Keratinocyte (primary cell): Measurements from ENCODE around the gene EXOC8. TPM values are rescaled to one million over a fixed set of nuclear protein-coding genes. Genes with fewer than 3 reads are reported as not detected.

Experiments used
- DNase-seq: peaks from one replicate; pipeline ENCODE4 v3.0.0-alpha.2; 2011; ENCODE audit warnings: low read depth, missing footprints, low spot score
- FAIRE-seq: peaks from 2 replicates; lab custom pipeline; 2011; peaks lifted over from hg19 to GRCh38; lab: Jason Lieb, UNC
- H2AFZ ChIP-seq: 2 replicates; pipeline ENCODE4 v1.6.0; 2012; ENCODE audit warnings: low read length, control low read depth, inconsistent platforms; ENCODE audit not compliant: control insufficient read depth
- H3K27ac ChIP-seq: 2 replicates; pipeline ENCODE4 v1.5.1; 2011; ENCODE audit warnings: low read length; ENCODE audit not compliant: control insufficient read depth, insufficient read depth
- H3K27me3 ChIP-seq: 3 replicates; pipeline ENCODE4 v1.6.0; 2011; ENCODE audit warnings: low read length; ENCODE audit not compliant: control insufficient read depth, insufficient read depth; ENCODE audit errors: extremely low read depth
- H3K36me3 ChIP-seq, 2 experiments: 2 replicates in 1 of 2; 3 replicates in 1 of 2; pipeline ENCODE4 v1.5.1; 2011; ENCODE audit warnings: low read length in 2 of 2, mild to moderate bottlenecking in 1 of 2; ENCODE audit not compliant: control insufficient read depth in 2 of 2, insufficient read depth in 2 of 2; ENCODE audit errors: extremely low read depth in 1 of 2
- H3K4me1 ChIP-seq: 3 replicates; pipeline ENCODE4 v1.5.1; 2011; ENCODE audit warnings: low read length; ENCODE audit not compliant: control insufficient read depth, insufficient read depth; ENCODE audit errors: extremely low read depth
- H3K4me2 ChIP-seq: 3 replicates; pipeline ENCODE4 v1.6.0; 2011; ENCODE audit warnings: low read depth, low read length; ENCODE audit not compliant: control insufficient read depth, insufficient read depth; ENCODE audit errors: extremely low read depth
- H3K4me3 ChIP-seq, 3 experiments: fragments of 200-600 bp in 1 of 3; sonication (generic) in 1 of 3; 2 replicates in 2 of 3; 3 replicates in 1 of 3; pipeline ENCODE4 v1.5.1; 2011 to 2016; ENCODE audit warnings: low read length in 3 of 3, mild to moderate bottlenecking in 3 of 3, control low read depth in 2 of 3, inconsistent platforms in 1 of 3, low read depth in 1 of 3, mixed read lengths in 1 of 3, mixed run types in 1 of 3, moderate library complexity in 1 of 3; ENCODE audit not compliant: control insufficient read depth in 2 of 3, insufficient read depth in 2 of 3; ENCODE audit errors: extremely low read depth in 1 of 3
- H3K79me2 ChIP-seq: 2 replicates; pipeline ENCODE4 v1.6.0; 2012; ENCODE audit warnings: low read length; ENCODE audit not compliant: control insufficient read depth, insufficient read depth
- H3K9ac ChIP-seq: 3 replicates; pipeline ENCODE4 v1.6.0; 2011; ENCODE audit warnings: low read length; ENCODE audit not compliant: control insufficient read depth, insufficient read depth; ENCODE audit errors: extremely low read depth
- H3K9me1 ChIP-seq: 3 replicates; pipeline ENCODE4 v1.6.0; 2011; ENCODE audit warnings: low read length; ENCODE audit not compliant: control insufficient read depth, insufficient read depth; ENCODE audit errors: extremely low read depth
- H3K9me3 ChIP-seq: 2 replicates; pipeline ENCODE4 v1.5.1; 2012; ENCODE audit warnings: low read depth, low read length; ENCODE audit not compliant: control insufficient read depth
- H4K20me1 ChIP-seq: 3 replicates; pipeline ENCODE4 v1.6.0; 2011; ENCODE audit warnings: low read length; ENCODE audit not compliant: control insufficient read depth, insufficient read depth; ENCODE audit errors: extremely low read depth
- CTCF ChIP-seq, 3 experiments: IDR thresholded peaks in 1 of 3; conservative IDR thresholded peaks in 1 of 3; optimal IDR thresholded peaks in 1 of 3; 2 replicates in 2 of 3; 3 replicates in 1 of 3; pipeline versions ENCODE3 to v1.5.1; 2011; ENCODE audit warnings: low read length in 3 of 3, mild to moderate bottlenecking in 3 of 3, moderate library complexity in 2 of 3, control low read depth in 1 of 3, inconsistent platforms in 1 of 3; ENCODE audit not compliant: insufficient read depth in 2 of 3; ENCODE audit errors: extremely low read depth in 1 of 3
- EZH2 ChIP-seq: IDR thresholded peaks from one replicate; pipeline ENCODE4 v1.6.1; 2012; ENCODE audit warnings: inconsistent platforms, mild to moderate bottlenecking, low read length, moderate library complexity
- dilution Hi-C: fragments of 300-500 bp; cut with MboI; formaldehyde crosslinking; loops from one replicate; pipeline ENCODE4 v1.7.0; 2020; ENCODE audit warnings: low sequenced_read_pairs; ENCODE audit not compliant: extremely low pct_ligation_motif_present
- polyA plus RNA-seq, 5 experiments: library from polyadenylated mRNA; depleted of rRNA in 3 of 5; stranded (reverse) in 3 of 5; stranded (forward) in 1 of 5; unstranded in 1 of 5; fragments of >200 nt; gene quantifications; 1 replicate in 1 of 5; 2 replicates in 3 of 5; 3 replicates in 1 of 5; pipeline versions ENCODE4 v1.2.1 to v1.2.3, GENCODE V29; 2011 to 2012; ENCODE audit warnings: missing spikeins in 2 of 5, low read depth in 1 of 5, low replicate concordance in 1 of 5

Gene EXOC8
- polyA plus RNA-seq, 1 donor (not counting 4 experiments of a cell fraction or from before 2014, with no cell fraction given): 6.9 TPM

- H3K9me1 ChIP-seq: no peaks in the 10 kb centered on the region
- no peak for DNase-seq
- H3K9me3 ChIP-seq: no peaks in the 10 kb centered on the region
- H3K27ac ChIP-seq: peak within 1 kb of the TSS; percentile 100
- H2AFZ ChIP-seq: peak within 1 kb of the TSS; percentile 98
- peak within 1 kb of the TSS; percentile 94 for H3K4me2 ChIP-seq
- H3K79me2 ChIP-seq: peaks cover 75% of the 10 kb centered on the region
- H3K27me3 ChIP-seq: no peaks in the 10 kb centered on the region
- no peak for TF ChIP-seq EZH2
- TF ChIP-seq CTCF (optimal IDR thresholded peaks at IDR 0.05 in 1 of 3, IDR thresholded peaks at IDR 0.05 in 1 of 3, conservative IDR thresholded peaks at IDR 0.05 in 1 of 3; ENCODE audit: extremely low read depth in 1 of 3, insufficient read depth in 2 of 3, low read length in 3 of 3): no peak
- peaks cover 18% of the 10 kb centered on the region for H4K20me1 ChIP-seq
- H3K4me1 ChIP-seq: peaks cover 39% of the 10 kb centered on the region
- peaks cover 4 to 8% of the 10 kb centered on the region in 2 experiments for H3K36me3 ChIP-seq
- H3K9ac ChIP-seq: peak within 1 kb of the TSS; percentile 99
- no peak for FAIRE-seq
- peak within 1 kb of the TSS; percentile 69 to 98 (median 90) for H3K4me3 ChIP-seq
- dilution Hi-C loops: no loop called here
Observed at GRCh38 chr1:231338270-231339128, 847 bp upstream of the EXOC8 start, which contains the start of gene SPRTN. SPRTN (plus strand) TSS chr1:231338293; CDS start chr1:231338384, 91 bp downstream.

GRCh38 chr1:231337043-231337471 is 595 bp downstream of the EXOC8 start:
- DNase-seq (no peak), FAIRE-seq (no peak)
- dilution Hi-C loops: no loop called here
- Histone ChIP-seq H4K20me1 (peaks cover 18% of the 10 kb centered on the region), H3K4me3 (peak overlapping the region; percentile 69 to 98 (median 90)), H3K4me2 (peak overlapping the region; percentile 89), H3K9ac (peak overlapping the region; percentile 99), H2AFZ (peak overlapping the region; percentile 67), H3K79me2 (peaks cover 82% of the 10 kb centered on the region), H3K27me3 (no peaks in the 10 kb centered on the region), H3K36me3 (peaks cover 3 to 8% of the 10 kb centered on the region in 2 experiments), H3K9me1 (no peaks in the 10 kb centered on the region), H3K4me1 (peaks cover 48% of the 10 kb centered on the region), H3K27ac (peak overlapping the region; percentile 100), H3K9me3 (no peaks in the 10 kb centered on the region)
- TF ChIP-seq EZH2 (no peak), CTCF (optimal IDR thresholded peaks at IDR 0.05 in 1 of 3, IDR thresholded peaks at IDR 0.05 in 1 of 3, conservative IDR thresholded peaks at IDR 0.05 in 1 of 3; ENCODE audit: extremely low read depth in 1 of 3, insufficient read depth in 2 of 3, low read length in 3 of 3) (no peak)
